ENCODE measurements around the gene AVPR1A. TPM values are rescaled to one million over a fixed set of nuclear protein-coding genes. Genes with fewer than 3 reads are reported as not detected.

AVPR1A gene
- total RNA-seq, 1 experiment from 2014 or later: not detected

DNA sequence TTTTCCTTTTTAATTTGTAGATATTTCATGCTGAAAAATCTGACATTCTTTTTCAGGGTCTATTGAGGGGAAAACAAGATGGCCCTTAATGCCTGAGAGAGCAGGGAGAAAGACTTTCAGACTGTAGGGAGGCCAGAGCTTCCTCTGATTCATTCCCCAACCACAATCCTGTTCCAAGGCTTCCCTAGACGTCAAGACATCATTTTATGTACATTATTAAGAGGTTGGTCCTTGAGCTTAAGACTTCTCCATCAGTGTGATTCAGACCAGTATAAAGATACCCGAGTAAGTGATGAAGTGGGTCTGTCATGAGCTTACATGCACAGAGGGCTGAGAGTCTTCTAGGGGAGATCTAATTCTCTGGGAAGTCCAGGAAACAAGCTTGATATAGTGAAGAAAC is 57.3 kb downstream of the AVPR1A start:
- CTCF ChIA-PET: interaction anchor here (0.6 to 2.1 kb wide), 3 partner anchors 25 to 490 kb away, joined by 3 to 8 read pairs (median 5); no protein-coding TSS in a partner anchor
- H3K4me3 Mint-ChIP-seq (ENCODE audit: unreplicated experiment): no peak overlapping the region
- BruUV-seq (replicated peaks): no TSS peak
- Histone ChIP-seq H3K9me3 (no peaks in the 10 kb centered on the region), H3K36me3 (ENCODE audit: control insufficient read depth, insufficient read depth, low read length) (no peaks in the 10 kb centered on the region), H3K4me1 (no peaks in the 10 kb centered on the region; the same call in none of the 2 replicates), H3K4me3 (ENCODE audit: low read depth, low read length) (no peak overlapping the region), H3K27me3 (replicated peaks; ENCODE audit: control insufficient read depth, insufficient read depth, low read length) (no peaks in the 10 kb centered on the region)
- H3K9me3 Mint-ChIP-seq (ENCODE audit: unreplicated experiment): no peaks in the 10 kb centered on the region
- H3K27me3 Mint-ChIP-seq (ENCODE audit: insufficient read depth, unreplicated experiment): no peaks in the 10 kb centered on the region
- H3K27ac Mint-ChIP-seq (ENCODE audit: unreplicated experiment): no peak overlapping the region
- intact Hi-C loops (cut with micrococcal nuclease; ENCODE audit: unreplicated experiment): loop anchor here (10.0 kb wide), 1 partner anchor 489 kb away; no protein-coding TSS in a partner anchor
- no peaks in the 10 kb centered on the region for H3K36me3 Mint-ChIP-seq (ENCODE audit: insufficient read depth, unreplicated experiment)
- TF ChIP-seq, protein P1, sequence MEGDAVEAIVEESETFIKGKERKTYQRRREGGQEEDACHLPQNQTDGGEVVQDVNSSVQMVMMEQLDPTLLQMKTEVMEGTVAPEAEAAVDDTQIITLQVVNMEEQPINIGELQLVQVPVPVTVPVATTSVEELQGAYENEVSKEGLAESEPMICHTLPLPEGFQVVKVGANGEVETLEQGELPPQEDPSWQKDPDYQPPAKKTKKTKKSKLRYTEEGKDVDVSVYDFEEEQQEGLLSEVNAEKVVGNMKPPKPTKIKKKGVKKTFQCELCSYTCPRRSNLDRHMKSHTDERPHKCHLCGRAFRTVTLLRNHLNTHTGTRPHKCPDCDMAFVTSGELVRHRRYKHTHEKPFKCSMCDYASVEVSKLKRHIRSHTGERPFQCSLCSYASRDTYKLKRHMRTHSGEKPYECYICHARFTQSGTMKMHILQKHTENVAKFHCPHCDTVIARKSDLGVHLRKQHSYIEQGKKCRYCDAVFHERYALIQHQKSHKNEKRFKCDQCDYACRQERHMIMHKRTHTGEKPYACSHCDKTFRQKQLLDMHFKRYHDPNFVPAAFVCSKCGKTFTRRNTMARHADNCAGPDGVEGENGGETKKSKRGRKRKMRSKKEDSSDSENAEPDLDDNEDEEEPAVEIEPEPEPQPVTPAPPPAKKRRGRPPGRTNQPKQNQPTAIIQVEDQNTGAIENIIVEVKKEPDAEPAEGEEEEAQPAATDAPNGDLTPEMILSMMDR (IDR thresholded peaks at IDR 0.05; ENCODE audit: insufficient read depth in 1 of 2, low read depth in 1 of 2, low read length in 1 of 2, severe bottlenecking in 1 of 2, unreplicated experiment in 1 of 2): no peak
- DNase-seq: no peak
- POLR2A ChIA-PET: no interaction called here
- peaks cover 13% of the 10 kb centered on the region for H3K4me1 Mint-ChIP-seq (ENCODE audit: low read depth, unreplicated experiment)

DNA sequence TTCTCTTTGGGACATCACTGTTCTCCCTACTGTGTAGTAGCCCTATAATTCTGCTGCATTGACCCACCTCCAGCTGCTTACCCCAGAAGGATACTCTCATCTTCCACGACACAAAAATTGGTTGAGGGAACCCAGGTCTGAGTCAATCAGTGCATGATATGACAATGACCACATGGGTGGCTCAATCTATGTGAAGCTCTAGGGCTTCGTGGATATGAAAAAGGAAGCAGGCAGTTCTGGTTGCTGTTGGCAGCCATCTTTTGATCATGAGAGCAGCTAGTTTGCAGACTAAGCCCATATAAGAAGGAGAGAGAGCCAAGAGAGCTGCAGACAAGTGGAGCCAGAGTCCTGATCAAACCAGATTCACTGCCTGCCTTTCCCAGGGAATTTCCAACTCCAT is 57.9 kb downstream of the AVPR1A start:
- Mint-ChIP-seq H3K36me3 (ENCODE audit: insufficient read depth, unreplicated experiment) (no peaks in the 10 kb centered on the region), H3K9me3 (ENCODE audit: unreplicated experiment) (no peaks in the 10 kb centered on the region), H3K27ac (ENCODE audit: unreplicated experiment) (no peak overlapping the region), H3K27me3 (ENCODE audit: insufficient read depth, unreplicated experiment) (no peaks in the 10 kb centered on the region), H3K4me3 (ENCODE audit: unreplicated experiment) (no peak overlapping the region), H3K4me1 (ENCODE audit: low read depth, unreplicated experiment) (peaks cover 19% of the 10 kb centered on the region)
- DNase-seq: no peak
- no peaks in the 10 kb centered on the region for H3K27me3 ChIP-seq (replicated peaks; ENCODE audit: control insufficient read depth, insufficient read depth, low read length)
- intact Hi-C loops (cut with micrococcal nuclease; ENCODE audit: unreplicated experiment): loop anchor here (10.0 kb wide), 1 partner anchor 488 kb away; no protein-coding TSS in a partner anchor
- H3K36me3 ChIP-seq (ENCODE audit: control insufficient read depth, insufficient read depth, low read length): no peaks in the 10 kb centered on the region
- no peak overlapping the region for H3K4me3 ChIP-seq (ENCODE audit: low read depth, low read length)
- H3K9me3 ChIP-seq: no peaks in the 10 kb centered on the region
- TF ChIP-seq, protein P1 (IDR thresholded peaks at IDR 0.05; ENCODE audit: insufficient read depth in 1 of 2, low read depth in 1 of 2, low read length in 1 of 2, severe bottlenecking in 1 of 2, unreplicated experiment in 1 of 2): no peak
- no peaks in the 10 kb centered on the region; the same call in none of the 2 replicates for H3K4me1 ChIP-seq
- ChIA-PET POLR2A (no interaction called here), CTCF (interaction anchor here (0.6 to 2.1 kb wide), 2 partner anchors 24 to 291 kb away, joined by 3 to 8 read pairs; no protein-coding TSS in a partner anchor)
- no TSS peak for BruUV-seq (replicated peaks)

Other genes starting within 250 kb of the AVPR1A start
- 145 and 151 TPM in 2 replicates for gene PPM1H, start 216.1 kb downstream of the AVPR1A start, total RNA-seq (2022)